Liver (tissue), 9 donors: ENCODE data around the gene CTSV. TPM values are rescaled to one million over a fixed set of nuclear protein-coding genes. Genes with fewer than 3 reads are reported as not detected.
"Not testable (repeated sequence)": the region's sequence is repeated elsewhere in the genome, so short reads cannot be mapped to it uniquely, and the experiment has no call there.

Experiments
- DNase-seq: peaks from one replicate; pipeline ENCODE4 v3.0.0-alpha.2; 2017; ENCODE audit warnings: low spot score
- H3K27ac ChIP-seq, 2 donors: one replicate each; pipeline ENCODE4 v1.7.0; 2013; ENCODE audit warnings: inconsistent platforms in 2 of 2, low read length in 2 of 2, control low read depth in 1 of 2, low read depth in 1 of 2, mild to moderate bottlenecking in 1 of 2
- H3K27me3 ChIP-seq, 4 donors: one replicate each; pipeline versions ENCODE4 v1.6.1 to v1.7.0; 2013; ENCODE audit warnings: low read length in 3 of 4, inconsistent platforms in 1 of 4, mild to moderate bottlenecking in 1 of 4, moderate library complexity in 1 of 4; ENCODE audit not compliant: control insufficient read depth in 4 of 4, insufficient read depth in 4 of 4
- H3K36me3 ChIP-seq, 4 donors: one replicate each; pipeline versions ENCODE4 v1.6.1 to v1.7.0; 2013; ENCODE audit warnings: low read length in 3 of 4, mild to moderate bottlenecking in 3 of 4, low read depth in 1 of 4, moderate library complexity in 1 of 4; ENCODE audit not compliant: control insufficient read depth in 4 of 4, insufficient read depth in 3 of 4
- H3K4me1 ChIP-seq, 4 donors: one replicate each; pipeline versions ENCODE4 v1.6.1 to v1.7.0; 2013; ENCODE audit warnings: low read length in 3 of 4, mild to moderate bottlenecking in 3 of 4, moderate library complexity in 1 of 4; ENCODE audit not compliant: control insufficient read depth in 4 of 4, insufficient read depth in 4 of 4
- H3K4me3 ChIP-seq, 3 donors: one replicate each; pipeline versions ENCODE4 v1.6.1 to v1.7.0; 2013; ENCODE audit warnings: low read length in 3 of 3, control low read depth in 1 of 3, low read depth in 1 of 3, mild to moderate bottlenecking in 1 of 3
- H3K9ac ChIP-seq, 2 donors: one replicate each; pipeline ENCODE4 v1.7.0; 2013; ENCODE audit warnings: low read length in 2 of 2, mild to moderate bottlenecking in 2 of 2, moderate library complexity in 2 of 2, control low read depth in 1 of 2, low read depth in 1 of 2
- H3K9me3 ChIP-seq, 4 donors: one replicate each; pipeline versions ENCODE4 v1.6.1 to v1.7.0; 2013; ENCODE audit warnings: low read length in 3 of 4; ENCODE audit not compliant: control insufficient read depth in 4 of 4
- EGR1 ChIP-seq, 2 donors: IDR thresholded peaks; 2 replicates each; pipeline ENCODE4 v1.6.1; 2016 to 2018; ENCODE audit warnings: antibody characterized with exemption in 2 of 2, low read depth in 2 of 2
- FOXA1 ChIP-seq: IDR thresholded peaks from 2 replicates; pipeline ENCODE4 v1.6.1; 2016; ENCODE audit warnings: antibody characterized with exemption
- FOXA2 ChIP-seq: IDR thresholded peaks from 2 replicates; pipeline ENCODE4 v1.6.1; 2016; ENCODE audit warnings: antibody characterized with exemption
- GABPA ChIP-seq, 2 donors: IDR thresholded peaks in 1 of 2; conservative IDR thresholded peaks in 1 of 2; 2 replicates each; pipeline ENCODE4 v1.6.1; 2016; ENCODE audit warnings: antibody characterized with exemption in 2 of 2, mild to moderate bottlenecking in 1 of 2, moderate library complexity in 1 of 2
- HNF4A ChIP-seq, 2 donors: conservative IDR thresholded peaks; 2 replicates each; pipeline ENCODE4 v1.6.1; 2016; ENCODE audit warnings: antibody characterized with exemption in 2 of 2, mild to moderate bottlenecking in 2 of 2
- HNF4G ChIP-seq: IDR thresholded peaks from 2 replicates; pipeline ENCODE4 v1.6.1; 2016; ENCODE audit warnings: antibody characterized with exemption
- JUND ChIP-seq, 2 donors: IDR thresholded peaks; 2 replicates each; pipeline ENCODE4 v1.6.1; 2016; ENCODE audit warnings: antibody characterized with exemption in 2 of 2
- MAX ChIP-seq: IDR thresholded peaks from 2 replicates; pipeline ENCODE4 v1.6.1; 2016; ENCODE audit warnings: antibody characterized with exemption
- NR2F2 ChIP-seq: IDR thresholded peaks from 2 replicates; pipeline ENCODE4 v1.6.1; 2016; ENCODE audit warnings: antibody characterized with exemption
- RAD21 ChIP-seq, 2 donors: IDR thresholded peaks; 2 replicates each; pipeline ENCODE4 v1.6.1; 2016; ENCODE audit warnings: antibody characterized with exemption in 2 of 2, mild to moderate bottlenecking in 2 of 2
- REST ChIP-seq: IDR thresholded peaks from 2 replicates; pipeline ENCODE4 v1.6.1; 2016; ENCODE audit warnings: antibody characterized with exemption, mild to moderate bottlenecking
- RXRA ChIP-seq, 2 donors: IDR thresholded peaks; 2 replicates each; pipeline ENCODE4 v1.6.1; 2017 to 2018; ENCODE audit warnings: antibody characterized with exemption in 2 of 2, mild to moderate bottlenecking in 1 of 2
- SP1 ChIP-seq: IDR thresholded peaks from 2 replicates; pipeline ENCODE4 v1.6.1; 2018; ENCODE audit warnings: antibody characterized with exemption, mild to moderate bottlenecking
- TAF1 ChIP-seq: conservative IDR thresholded peaks from 2 replicates; pipeline ENCODE4 v1.6.1; 2016; ENCODE audit warnings: antibody characterized with exemption, mild to moderate bottlenecking
- YY1 ChIP-seq: IDR thresholded peaks from 2 replicates; pipeline ENCODE4 v1.6.1; 2016; ENCODE audit warnings: antibody characterized with exemption, mild to moderate bottlenecking
- ZBTB33 ChIP-seq: IDR thresholded peaks from 2 replicates; pipeline ENCODE4 v1.6.1; 2016; ENCODE audit warnings: antibody characterized with exemption
- WGBS: extraction: QIAGEN DNeasy Blood & Tissue Kit; methylation state at CpG from one replicate; pipeline ENCODE4 v1.1.7; 2013; 5-methylcytosine and 5-hydroxymethylcytosine counted together
- polyA plus RNA-seq, 2 donors: library from polyadenylated mRNA; stranded (reverse) in 1 of 2; unstranded in 1 of 2; fragments of 200-250 nt in 1 of 2; fragments of >200 nt in 1 of 2; fragmentation: Nextera tagmentation in 1 of 2; extraction: Ambion mirVana in 1 of 2; gene quantifications; one replicate each; pipeline versions ENCODE4 v1.2.1 to v1.2.3, GENCODE V29; 2013 to 2015
- total RNA-seq, 2 donors: library from RNA; depleted of rRNA; stranded (reverse); fragments of >200 nt; gene quantifications; one replicate each; pipeline ENCODE4 v1.2.3, GENCODE V29; 2014
- TF ChIP-seq, protein P1 (sequence below): fragments of 150-350 bp; IDR thresholded peaks from 2 replicates; pipeline ENCODE4 v1.5.1; 2017; ENCODE audit warnings: improper control_type of control experiment, low read depth, low read length; ENCODE audit not compliant: missing input control
- TF ChIP-seq, protein P2 (sequence below): IDR thresholded peaks from 2 replicates; pipeline ENCODE4 v1.6.1; 2016; ENCODE audit warnings: antibody characterized with exemption
- donor health status: healthy.
- donor health status: healthy.
- donor health status: healthy.
- donor health status: healthy.
- donor health status: healthy.

Gene CTSV
- total and polyA plus RNA-seq, 4 donors, result 0.17 to 0.65 (median 0.30) TPM

DNA sequence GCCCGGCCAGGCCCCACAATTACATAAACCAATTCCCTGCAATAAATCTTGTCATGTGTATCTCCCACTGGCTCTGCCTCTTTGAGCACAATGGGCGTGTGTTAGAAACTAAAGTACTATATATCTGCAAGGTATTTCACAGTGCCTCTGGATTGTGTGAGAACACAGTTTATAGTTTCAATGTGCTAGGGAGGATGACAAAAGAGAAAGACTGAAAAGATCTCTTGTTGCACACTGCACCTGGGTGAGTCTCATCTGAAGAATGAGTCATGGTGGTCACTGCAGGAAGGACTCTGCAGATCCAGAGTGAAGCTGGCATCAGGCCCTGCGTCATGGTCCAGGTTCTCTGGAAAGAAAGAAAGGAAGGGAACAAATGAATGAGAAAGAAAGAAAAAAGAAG, 20.7 kb upstream of the CTSV start:
- H3K36me3 ChIP-seq, result no peaks in the 10 kb centered on the region
- H3K9ac ChIP-seq, result no peak overlapping the region
- H3K27me3 ChIP-seq, result peaks cover 0 to 3% (median 0%) of the 10 kb centered on the region in 4 donors
- H3K4me1 ChIP-seq, result no peaks in the 10 kb centered on the region
- DNase-seq, result no peak
- H3K4me3 ChIP-seq, result no peak overlapping the region
- no peaks in the 10 kb centered on the region for H3K9me3 ChIP-seq
- 77% methylated on average over 3 of the region's 3 CpGs for WGBS
- H3K27ac ChIP-seq, result no peak overlapping the region
- TF ChIP-seq HNF4A (conservative IDR thresholded peaks at IDR 0.05) (no peak), RXRA (IDR thresholded peaks at IDR 0.05) (no peak), EGR1 (IDR thresholded peaks at IDR 0.05; ENCODE audit: low read depth in 2 of 2) (no peak), YY1 (no peak), SP1 (no peak), FOXA2 (no peak), GABPA (IDR thresholded peaks at IDR 0.05 in 1 of 2, conservative IDR thresholded peaks at IDR 0.05 in 1 of 2) (no peak), TAF1 (no peak), FOXA1 (no peak)
- TF ChIP-seq, protein P1, sequence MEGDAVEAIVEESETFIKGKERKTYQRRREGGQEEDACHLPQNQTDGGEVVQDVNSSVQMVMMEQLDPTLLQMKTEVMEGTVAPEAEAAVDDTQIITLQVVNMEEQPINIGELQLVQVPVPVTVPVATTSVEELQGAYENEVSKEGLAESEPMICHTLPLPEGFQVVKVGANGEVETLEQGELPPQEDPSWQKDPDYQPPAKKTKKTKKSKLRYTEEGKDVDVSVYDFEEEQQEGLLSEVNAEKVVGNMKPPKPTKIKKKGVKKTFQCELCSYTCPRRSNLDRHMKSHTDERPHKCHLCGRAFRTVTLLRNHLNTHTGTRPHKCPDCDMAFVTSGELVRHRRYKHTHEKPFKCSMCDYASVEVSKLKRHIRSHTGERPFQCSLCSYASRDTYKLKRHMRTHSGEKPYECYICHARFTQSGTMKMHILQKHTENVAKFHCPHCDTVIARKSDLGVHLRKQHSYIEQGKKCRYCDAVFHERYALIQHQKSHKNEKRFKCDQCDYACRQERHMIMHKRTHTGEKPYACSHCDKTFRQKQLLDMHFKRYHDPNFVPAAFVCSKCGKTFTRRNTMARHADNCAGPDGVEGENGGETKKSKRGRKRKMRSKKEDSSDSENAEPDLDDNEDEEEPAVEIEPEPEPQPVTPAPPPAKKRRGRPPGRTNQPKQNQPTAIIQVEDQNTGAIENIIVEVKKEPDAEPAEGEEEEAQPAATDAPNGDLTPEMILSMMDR, result no peak

DNA sequence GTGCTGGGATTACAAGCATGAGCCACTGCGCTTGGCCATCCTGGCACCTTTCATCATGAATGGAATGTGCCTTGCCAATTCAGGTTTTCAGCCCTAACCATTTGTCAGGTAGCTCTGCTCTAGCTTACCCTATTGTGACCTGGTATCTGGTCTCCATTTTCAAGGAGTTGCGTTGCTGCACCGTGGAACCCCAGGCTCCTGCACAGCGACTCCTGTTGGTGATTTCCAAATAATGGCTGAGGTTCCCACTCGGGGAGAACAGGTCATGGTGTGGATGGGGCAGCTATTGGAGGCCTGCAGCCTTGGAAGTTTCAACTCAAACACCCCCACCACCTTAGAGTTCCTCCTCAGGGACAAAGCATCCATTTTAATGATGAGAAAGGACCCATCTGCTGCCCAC, 18.7 kb upstream of the CTSV start:
- H3K4me1 ChIP-seq, result no peaks in the 10 kb centered on the region
- H3K27me3 ChIP-seq, result peaks cover 0 to 3% (median 0%) of the 10 kb centered on the region in 4 donors
- TF ChIP-seq EGR1 (IDR thresholded peaks at IDR 0.05; ENCODE audit: low read depth in 2 of 2) (no peak), FOXA2 (no peak), NR2F2 (no peak), HNF4A (conservative IDR thresholded peaks at IDR 0.05) (no peak), SP1 (no peak), GABPA (IDR thresholded peaks at IDR 0.05 in 1 of 2, conservative IDR thresholded peaks at IDR 0.05 in 1 of 2) (no peak), TAF1 (no peak), JUND (IDR thresholded peaks at IDR 0.05) (no peak), MAX (no peak), RXRA (IDR thresholded peaks at IDR 0.05) (no peak), ZBTB33 (no peak), HNF4G (no peak), FOXA1 (no peak), REST (no peak), RAD21 (IDR thresholded peaks at IDR 0.05) (no peak), YY1 (no peak)
- TF ChIP-seq, protein P1, result no peak
- TF ChIP-seq, protein P2, sequence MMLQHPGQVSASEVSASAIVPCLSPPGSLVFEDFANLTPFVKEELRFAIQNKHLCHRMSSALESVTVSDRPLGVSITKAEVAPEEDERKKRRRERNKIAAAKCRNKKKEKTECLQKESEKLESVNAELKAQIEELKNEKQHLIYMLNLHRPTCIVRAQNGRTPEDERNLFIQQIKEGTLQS, result no peak
- WGBS, result 89% methylated on average over 5 of the region's 5 CpGs
- DNase-seq, result no peak
- H3K27ac ChIP-seq, result no peak overlapping the region
- H3K36me3 ChIP-seq, result no peaks in the 10 kb centered on the region
- H3K9ac ChIP-seq, result no peak overlapping the region
- no peak overlapping the region for H3K4me3 ChIP-seq
- H3K9me3 ChIP-seq, result no peaks in the 10 kb centered on the region

GRCh38 chr9:97055891-97056290, 16.9 kb upstream of the CTSV start:
- not testable (repeated sequence) for H3K27me3 ChIP-seq, H3K4me3 ChIP-seq, H3K9me3 ChIP-seq, H3K9ac ChIP-seq, H3K27ac ChIP-seq, DNase-seq, H3K36me3 ChIP-seq, H3K4me1 ChIP-seq
- 88% methylated on average over 11 of the region's 13 CpGs for WGBS
